NCI-H2227 (cell line): Measurements from ENCODE around the gene TXNL1.
"Not testable (repeated sequence)": the region's sequence is repeated elsewhere in the genome, so short reads cannot be mapped to it uniquely, and the experiment has no call there.

ENCODE experiments used
- DNase-seq: peaks from one replicate; lab custom pipeline; 2025; ENCODE audit not compliant: unreplicated experiment; lab: John Stamatoyannopoulos, UW

Gene TXNL1

GRCh38 chr18:56572267-56572666 is 66.1 kb downstream of the TXNL1 start:
- not testable (repeated sequence) for DNase-seq

- no peak for DNase-seq
Measured at GRCh38 chr18:56570978-56571377, 67.4 kb downstream of the TXNL1 start.

GRCh38 chr18:56569416-56569815 is 69.0 kb downstream of the TXNL1 start:
- no peak for DNase-seq

- DNase-seq, result no peak
Measured at GRCh38 chr18:56568986-56569385, 69.4 kb downstream of the TXNL1 start.

- no peak for DNase-seq
Measured at GRCh38 chr18:56565551-56566345, 72.6 kb downstream of the TXNL1 start.

- no peak for DNase-seq
Measured at GRCh38 chr18:56565046-56565445, 73.3 kb downstream of the TXNL1 start.

GRCh38 chr18:56563568-56563967 is 74.8 kb downstream of the TXNL1 start:
- peak; percentile 16 for DNase-seq

- no peak for DNase-seq
Measured at GRCh38 chr18:56562479-56562878, 75.9 kb downstream of the TXNL1 start.

GRCh38 chr18:56560992-56561391 is 77.4 kb downstream of the TXNL1 start:
- no peak for DNase-seq

GRCh38 chr18:56559044-56559443 is 79.3 kb downstream of the TXNL1 start:
- DNase-seq, result no peak

- DNase-seq, result no peak
Measured at GRCh38 chr18:56556907-56557306, 81.5 kb downstream of the TXNL1 start.

GRCh38 chr18:56550121-56550520 is 88.3 kb downstream of the TXNL1 start:
- no peak for DNase-seq
